ENCODE measurements around the gene RASL11A. TPM values are rescaled to one million over a fixed set of nuclear protein-coding genes. Genes with fewer than 3 reads are reported as not detected.

RASL11A gene
- total and polyA plus RNA-seq, 10 donors, result 6.7 to 37.9 (median 14.7) TPM

DNA sequence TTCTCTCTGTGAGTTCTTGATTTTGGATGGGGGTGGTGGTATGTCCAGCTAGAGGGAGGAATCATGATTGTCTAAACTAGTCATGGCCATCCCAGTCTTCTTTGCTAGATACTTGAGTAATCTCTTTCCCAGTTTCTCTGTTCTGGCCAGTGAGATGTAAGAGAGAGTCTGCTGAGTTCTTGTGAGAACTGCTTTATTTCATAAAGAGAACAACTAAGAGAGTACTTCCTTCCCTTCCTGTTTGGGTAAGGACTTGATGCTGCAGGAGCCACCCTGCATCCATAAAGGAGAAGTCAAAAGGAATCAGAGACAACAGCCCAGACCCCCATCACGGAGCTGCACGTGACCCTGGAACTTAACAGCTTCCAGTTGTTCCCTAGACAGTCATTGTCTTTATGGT, 3.0 kb upstream of the RASL11A start:
- TF ChIP-seq POLR2AphosphoS5 (IDR thresholded peaks at IDR 0.05) (no peak), POLR2A (IDR thresholded peaks at IDR 0.05) (no peak)
- TF ChIP-seq, protein P1, sequence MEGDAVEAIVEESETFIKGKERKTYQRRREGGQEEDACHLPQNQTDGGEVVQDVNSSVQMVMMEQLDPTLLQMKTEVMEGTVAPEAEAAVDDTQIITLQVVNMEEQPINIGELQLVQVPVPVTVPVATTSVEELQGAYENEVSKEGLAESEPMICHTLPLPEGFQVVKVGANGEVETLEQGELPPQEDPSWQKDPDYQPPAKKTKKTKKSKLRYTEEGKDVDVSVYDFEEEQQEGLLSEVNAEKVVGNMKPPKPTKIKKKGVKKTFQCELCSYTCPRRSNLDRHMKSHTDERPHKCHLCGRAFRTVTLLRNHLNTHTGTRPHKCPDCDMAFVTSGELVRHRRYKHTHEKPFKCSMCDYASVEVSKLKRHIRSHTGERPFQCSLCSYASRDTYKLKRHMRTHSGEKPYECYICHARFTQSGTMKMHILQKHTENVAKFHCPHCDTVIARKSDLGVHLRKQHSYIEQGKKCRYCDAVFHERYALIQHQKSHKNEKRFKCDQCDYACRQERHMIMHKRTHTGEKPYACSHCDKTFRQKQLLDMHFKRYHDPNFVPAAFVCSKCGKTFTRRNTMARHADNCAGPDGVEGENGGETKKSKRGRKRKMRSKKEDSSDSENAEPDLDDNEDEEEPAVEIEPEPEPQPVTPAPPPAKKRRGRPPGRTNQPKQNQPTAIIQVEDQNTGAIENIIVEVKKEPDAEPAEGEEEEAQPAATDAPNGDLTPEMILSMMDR (IDR thresholded peaks at IDR 0.05 in 8 of 11, conservative IDR thresholded peaks at IDR 0.05 in 3 of 11), result no peak
- intact Hi-C loops (cut with DNase I; ENCODE audit: low total_unique reads), result no loop called here
- no peaks in the 10 kb centered on the region for H3K36me3 ChIP-seq

DNA sequence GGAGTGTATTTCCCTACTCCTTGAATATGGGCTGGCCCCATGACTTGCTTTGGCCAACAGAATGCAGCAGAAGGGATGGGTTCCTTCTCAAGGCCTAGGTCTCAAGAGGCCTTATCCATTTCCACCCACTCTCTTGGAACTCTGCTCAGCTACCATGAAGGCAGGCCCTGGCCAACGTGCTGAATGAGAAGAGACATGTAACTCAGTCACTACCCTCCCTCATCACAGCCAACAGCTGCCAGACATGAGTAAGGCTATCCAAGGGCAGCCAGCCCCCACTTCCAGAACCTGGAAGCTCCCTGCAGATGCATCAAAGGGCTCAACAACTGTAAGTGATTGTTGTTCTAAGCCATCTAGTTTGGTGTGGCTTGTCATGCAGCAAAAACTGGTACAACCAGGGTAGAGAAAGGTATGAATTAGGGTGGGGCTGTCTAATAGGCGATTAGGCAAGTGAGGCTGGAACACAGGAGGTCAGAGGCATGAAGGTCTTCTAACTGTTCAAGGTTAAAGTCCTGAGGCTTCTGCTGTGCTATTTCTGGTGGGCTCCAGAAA, 1.4 kb upstream of the RASL11A start:
- intact Hi-C loops (cut with DNase I; ENCODE audit: low total_unique reads), result no loop called here
- Histone ChIP-seq H3K4me1 (peaks cover 7 to 67% (median 33%) of the 10 kb centered on the region in 6 donors), H3K27me3 (replicated peaks in 1 of 7) (peaks cover 0 to 7% (median 0%) of the 10 kb centered on the region in 7 donors), H3K4me3 (no peak overlapping the region), H3K36me3 (peaks cover 0 to 7% (median 0%) of the 10 kb centered on the region in 6 donors), H3K27ac (no peak overlapping the region), H3K9me3 (no peaks in the 10 kb centered on the region)
- WGBS, 5 donors, result 70 to 88% (median 80%) methylated on average over 2 of the region's 2 CpGs
- TF ChIP-seq, protein P1 (IDR thresholded peaks at IDR 0.05 in 8 of 11, conservative IDR thresholded peaks at IDR 0.05 in 3 of 11), result no peak
- TF ChIP-seq POLR2AphosphoS5 (IDR thresholded peaks at IDR 0.05) (no peak), POLR2A (IDR thresholded peaks at IDR 0.05) (no peak)
- DNase-seq, result no peak

More for the DNA sequence above, 3.0 kb upstream of the RASL11A start:
- DNase-seq, result no peak
- Histone ChIP-seq H3K27me3 (replicated peaks in 1 of 7) (peaks cover 0 to 7% (median 0%) of the 10 kb centered on the region in 7 donors), H3K4me3 (no peak overlapping the region), H3K9me3 (no peaks in the 10 kb centered on the region), H3K4me1 (peaks cover 7 to 80% (median 34%) of the 10 kb centered on the region in 6 donors), H3K27ac (peak overlapping the region in 4 of 8 donors; percentile 16 to 64 (median 46))
- 36 to 50% (median 43%) methylated on average over 2 of the region's 2 CpGs for WGBS, 5 donors

DNA sequence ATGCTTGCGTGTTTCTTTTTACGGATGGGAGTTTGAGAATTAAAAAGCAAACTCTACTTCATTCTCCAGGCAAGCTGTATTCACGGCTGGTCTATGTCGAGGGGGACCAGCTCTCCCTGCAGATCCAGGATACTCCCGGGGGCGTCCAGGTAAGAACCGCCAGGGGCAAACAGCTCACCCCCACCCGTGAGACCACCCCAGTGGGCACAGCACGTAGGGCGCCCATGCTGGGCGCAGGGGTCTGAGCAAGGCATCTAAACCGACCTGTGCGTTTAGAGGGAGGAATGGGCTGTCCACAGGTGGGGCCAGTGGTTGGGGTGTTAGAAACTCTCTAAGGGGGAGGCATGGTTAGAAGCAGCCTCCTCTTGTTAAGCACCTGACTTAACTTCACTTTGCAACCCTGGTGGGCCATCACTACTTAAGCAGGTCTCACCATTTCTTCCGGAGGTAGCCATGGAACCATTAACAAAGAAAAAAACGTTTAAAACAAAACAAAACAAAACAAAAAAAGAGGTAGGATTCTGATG, 1.0 kb downstream of the RASL11A start:
- peaks cover 0 to 7% (median 0%) of the 10 kb centered on the region in 7 donors for H3K27me3 ChIP-seq (replicated peaks in 1 of 7)

More for the DNA sequence above, 1.0 kb downstream of the RASL11A start:
- H3K4me3 ChIP-seq, result peak overlapping the region; percentile 79 to 97 (median 86)
- peaks cover 0 to 7% (median 0%) of the 10 kb centered on the region in 6 donors for H3K36me3 ChIP-seq
- intact Hi-C loops (cut with DNase I; ENCODE audit: low total_unique reads), result loop anchor here (10.0 kb wide), 1 partner anchor 287 kb away; no protein-coding TSS in a partner anchor
- TF ChIP-seq POLR2AphosphoS5 (IDR thresholded peaks at IDR 0.05) (no peak), POLR2A (IDR thresholded peaks at IDR 0.05) (no peak)
- TF ChIP-seq, protein P1 (IDR thresholded peaks at IDR 0.05 in 8 of 11, conservative IDR thresholded peaks at IDR 0.05 in 3 of 11), result no peak
- H3K9me3 ChIP-seq, result no peaks in the 10 kb centered on the region
- H3K27ac ChIP-seq, result peak overlapping the region in 7 of 8 donors; percentile 90 to 95 (median 92)
- DNase-seq, result peak; percentile 83
- peaks cover 7 to 72% (median 30%) of the 10 kb centered on the region in 6 donors for H3K4me1 ChIP-seq
- WGBS, 5 donors, result 45 to 58% (median 48%) methylated on average over 15 of the region's 15 CpGs

All from spleen (tissue), 11 donors.